ENCODE data around the gene CSMD2.
"Not testable (repeated sequence)": the region's sequence is repeated elsewhere in the genome, so short reads cannot be mapped to it uniquely, and the experiment has no call there.

The CSMD2 gene

GRCh38 chr1:34164771-34165391 is at the start of gene CSMD2:
Gene CSMD2 (minus strand): TSS chr1:34165230. CDS start chr1:34165097, 133 bp downstream.
- DNase-seq (ENCODE audit: low read depth, low spot score), result no peak

GRCh38 chr1:34213956-34214355 is 48.9 kb upstream of the CSMD2 start:
- DNase-seq (ENCODE audit: low read depth, low spot score), result no peak

- DNase-seq (ENCODE audit: low read depth, low spot score), result no peak
Measured at GRCh38 chr1:34212673-34213072, 47.6 kb upstream of the CSMD2 start.

GRCh38 chr1:34199927-34200326 is 34.9 kb upstream of the CSMD2 start:
- no peak for DNase-seq (ENCODE audit: low read depth, low spot score)

- no peak for DNase-seq (ENCODE audit: low read depth, low spot score)
Measured at GRCh38 chr1:34192621-34193020, 27.6 kb upstream of the CSMD2 start.

- DNase-seq (ENCODE audit: low read depth, low spot score), result no peak
Measured at GRCh38 chr1:34190692-34191091, 25.7 kb upstream of the CSMD2 start.

GRCh38 chr1:34188985-34189384 is 24.0 kb upstream of the CSMD2 start:
- no peak for DNase-seq (ENCODE audit: low read depth, low spot score)

- DNase-seq (ENCODE audit: low read depth, low spot score), result no peak
Measured at GRCh38 chr1:34188418-34188817, 23.4 kb upstream of the CSMD2 start.

- DNase-seq (ENCODE audit: low read depth, low spot score), result no peak
Measured at GRCh38 chr1:34186741-34187494, 21.9 kb upstream of the CSMD2 start.

- not testable (repeated sequence) for DNase-seq (ENCODE audit: low read depth, low spot score)
Measured at GRCh38 chr1:34183381-34183780, 18.4 kb upstream of the CSMD2 start.

- no peak for DNase-seq (ENCODE audit: low read depth, low spot score)
Measured at GRCh38 chr1:34178072-34178471, 13.0 kb upstream of the CSMD2 start.

- DNase-seq (ENCODE audit: low read depth, low spot score), result no peak
Measured at GRCh38 chr1:34176830-34177603, 12.0 kb upstream of the CSMD2 start, which contains the start of gene C1orf94. Gene C1orf94 (plus strand): TSS chr1:34176907. CDS start chr1:34177790, 883 bp downstream.

- no peak for DNase-seq (ENCODE audit: low read depth, low spot score)
Measured at GRCh38 chr1:34175744-34176143, 10.7 kb upstream of the CSMD2 start.

GRCh38 chr1:34167389-34167788 is 2.4 kb upstream of the CSMD2 start:
- no peak for DNase-seq (ENCODE audit: low read depth, low spot score)

GRCh38 chr1:34166625-34167361 is 1.8 kb upstream of the CSMD2 start:
- no peak for DNase-seq (ENCODE audit: low read depth, low spot score)

GRCh38 chr1:34166191-34166624 is 1.2 kb upstream of the CSMD2 start:
- no peak for DNase-seq (ENCODE audit: low read depth, low spot score)

- DNase-seq (ENCODE audit: low read depth, low spot score), result no peak
Measured at GRCh38 chr1:34165422-34165921, 442 bp upstream of the CSMD2 start.

GRCh38 chr1:34163792-34164731 is 968 bp downstream of the CSMD2 start:
- DNase-seq (ENCODE audit: low read depth, low spot score), result no peak

GRCh38 chr1:34162852-34163766 is 1.9 kb downstream of the CSMD2 start:
- no peak for DNase-seq (ENCODE audit: low read depth, low spot score)
